ENCODE measurements around the gene RPN2. TPM values are rescaled to one million over a fixed set of nuclear protein-coding genes. Genes with fewer than 3 reads are reported as not detected.

Gene RPN2
- total and polyA plus RNA-seq, 9 of the 15 experiments (the other 6 are each of a cell fraction or from before 2014, with no cell fraction given) = 168 to 548 (median 325) TPM

- no peak for TF ChIP-seq PBX2 (CRISPR knock-in tag; IDR thresholded peaks at IDR 0.05; ENCODE audit: low read depth)
- no peak for TF ChIP-seq PBX2 (tag; conservative IDR thresholded peaks at IDR 0.05; ENCODE audit: low read depth)
- TF ChIP-seq NFE2L1 (tag; IDR thresholded peaks at IDR 0.05; ENCODE audit: borderline replicate concordance, low read depth) = no peak
Observed at GRCh38 chr20:37193226-37193625, 14.1 kb downstream of the RPN2 start (continued).

GRCh38 chr20:37193821-37194220 lies 14.7 kb downstream of the RPN2 start:
- intact Hi-C loops (cut with micrococcal nuclease) = no loop called here
- H3K36me3 ChIP-seq (ENCODE audit: control insufficient read depth, insufficient read depth, low read length) = peaks cover 86% of the 10 kb centered on the region

More at GRCh38 chr20:37193821-37194220, 14.7 kb downstream of the RPN2 start:
- H3K9me3 ChIP-seq (replicated peaks; ENCODE audit: control insufficient read depth, insufficient read depth, low read depth, low read length) = no peaks in the 10 kb centered on the region
- peaks cover 52% of the 10 kb centered on the region for H4K20me1 ChIP-seq (replicated peaks; ENCODE audit: control insufficient read depth, insufficient read depth, low read length)
- WGBS (ENCODE audit: insufficient coverage, low coverage, missing lambda C conversion rate) = over 99% methylated on average over 8 of the region's 8 CpGs
- H3K27ac ChIP-seq (ENCODE audit: extremely low read depth, low read depth, low read length) = no peak overlapping the region
- no peaks in the 10 kb centered on the region for H3K27me3 ChIP-seq (ENCODE audit: control insufficient read depth in 2 of 2, insufficient read depth in 2 of 2, low read length in 2 of 2)
- TF ChIP-seq MCM2 (IDR thresholded peaks at IDR 0.05; ENCODE audit: low read depth) (no peak), RBFOX2 (IDR thresholded peaks at IDR 0.05; ENCODE audit: low read depth, low read length) (0 out of 2 replicates have a peak, but pooled peaks have one; percentile 14)
- DNase-seq (ENCODE audit: extremely low read depth in 1 of 4, low spot score in 3 of 4) = no peak
- BruUV-seq (replicated peaks) = no TSS peak
- no peak for ATAC-seq
- 0 out of 4 replicates have a peak overlapping the region, but pooled peaks of 1 of the 2 experiments have one; percentile 42 for H3K9ac ChIP-seq (ENCODE audit: insufficient read depth in 1 of 2, low read depth in 2 of 2, low read length in 2 of 2)
- H3K4me1 ChIP-seq (replicated peaks in 1 of 2; ENCODE audit: control insufficient read depth in 2 of 2, insufficient read depth in 2 of 2, low read length in 2 of 2) = peaks cover 0 to 2% of the 10 kb centered on the region in 2 experiments; a peak in 1 of 5 replicates
- peaks cover 95% of the 10 kb centered on the region for H3K79me2 ChIP-seq (ENCODE audit: control insufficient read depth, insufficient read depth, low read length)
- peaks cover 2% of the 10 kb centered on the region for H3K9me1 ChIP-seq (ENCODE audit: control insufficient read depth, insufficient read depth, low read length)
- H3K4me2 ChIP-seq (ENCODE audit: insufficient read depth, low read length) = no peak overlapping the region
- H2AFZ ChIP-seq (ENCODE audit: low read depth, low read length) = no peak overlapping the region
- no peak for FAIRE-seq
- in situ Hi-C loops (cut with MboI) = no loop called here
- POLR2A ChIA-PET = no interaction called here
- H3K4me3 ChIP-seq = no peak overlapping the region
- CTCF ChIA-PET (ENCODE audit: low intra/inter-chr PET ratio) = no interaction called here
